K562 (cell line): ENCODE results near the gene SFSWAP. TPM values are rescaled to one million over a fixed set of nuclear protein-coding genes. Genes with fewer than 3 reads are reported as not detected.

ENCODE experiments used
- CHD7 ChIP-seq: fragments of 200-600 bp; sonication (generic); IDR thresholded peaks from one replicate; pipeline ENCODE4 v1.6.1; 2012; ENCODE audit warnings: mild to moderate bottlenecking, low read depth, low read length, inconsistent platforms
- ESRRB ChIP-seq: fragments of 250-450 bp; sonication (Bioruptor Pico); IDR thresholded peaks from 2 replicates; pipeline ENCODE4 v1.5.0; 2020; ENCODE audit warnings: mild to moderate bottlenecking, moderate library complexity, borderline replicate concordance
- RFX5 ChIP-seq: IDR thresholded peaks from 2 replicates; pipeline ENCODE4 v1.6.1; 2011; ENCODE audit warnings: low read depth, mild to moderate bottlenecking, improper control_type of control experiment, low read length
- SMC3 ChIP-seq: conservative IDR thresholded peaks from 2 replicates; pipeline ENCODE4 v1.6.1; 2011; ENCODE audit warnings: low read depth, low read length, improper control_type of control experiment; ENCODE audit not compliant: insufficient read depth
- polyA plus RNA-seq, 8 experiments: library from polyadenylated mRNA; depleted of rRNA in 4 of 8; stranded (reverse) in 5 of 8; unstranded in 3 of 8; fragments of >200 nt; fragmentation: Nextera tagmentation in 2 of 8; fragmentation: Illumina TruSeq in 1 of 8; extraction: Ambion mirVana in 2 of 8; extraction: Trizol in 1 of 8; gene quantifications; 2 replicates each; pipeline versions ENCODE4 v1.2.1 to v1.2.3, GENCODE V29; 2011 to 2014; ENCODE audit warnings: inconsistent platforms in 1 of 8, missing spikeins in 1 of 8
- total RNA-seq, 7 experiments: library from RNA; depleted of rRNA in 6 of 7; stranded (reverse); fragments of >200 nt in 6 of 7; fragmentation: Illumina TruSeq in 2 of 7; extraction: Trizol in 2 of 7; gene quantifications; 2 replicates each; pipeline versions ENCODE4 v1.2.1 to v1.2.3, GENCODE V29; 2011 to 2021; ENCODE audit warnings: low replicate concordance in 1 of 7

Gene SFSWAP
- total and polyA plus RNA-seq, 9 of the 15 experiments (the other 6 are each of a cell fraction or from before 2014, with no cell fraction given) = 2.4 to 60.4 (median 32.6) TPM

- TF ChIP-seq CHD7 (no peak), ESRRB (no peak), RFX5 (no peak), SMC3 (no peak)
- TF ChIP-seq, all 486 proteins: peak for 0
These were observed 48.3 kb downstream of the SFSWAP start (continued) for GRCh38 chr12:131759176-131759575.
